HS-27A (cell line): ENCODE results near the gene SPINT2.
"Not testable (repeated sequence)": the region's sequence is repeated elsewhere in the genome, so short reads cannot be mapped to it uniquely, and the experiment has no call there.

Experiments
- DNase-seq: peaks from one replicate; pipeline ENCODE4 v3.0.0-alpha.2; 2012; ENCODE audit warnings: low read depth, missing footprints

The SPINT2 gene

DNA sequence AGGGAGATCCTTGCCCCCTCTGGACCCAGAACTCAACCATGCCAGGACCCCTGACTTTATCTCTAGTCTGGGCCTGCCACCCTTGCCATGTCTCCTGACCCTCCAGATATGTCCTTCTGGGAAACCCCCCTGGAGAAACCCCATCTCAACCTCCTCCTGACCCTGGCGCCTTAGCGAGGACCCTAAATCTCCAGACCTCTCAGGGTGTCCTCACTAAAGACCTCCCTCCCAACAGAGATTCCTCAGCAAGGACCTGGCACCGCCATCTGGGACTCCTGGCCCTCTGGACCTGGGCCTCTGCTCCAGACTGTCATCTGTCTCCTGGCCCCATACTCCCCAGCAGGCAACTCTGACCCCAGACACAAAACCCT lies 56.6 kb downstream of the SPINT2 start:
- no peak for DNase-seq

DNA sequence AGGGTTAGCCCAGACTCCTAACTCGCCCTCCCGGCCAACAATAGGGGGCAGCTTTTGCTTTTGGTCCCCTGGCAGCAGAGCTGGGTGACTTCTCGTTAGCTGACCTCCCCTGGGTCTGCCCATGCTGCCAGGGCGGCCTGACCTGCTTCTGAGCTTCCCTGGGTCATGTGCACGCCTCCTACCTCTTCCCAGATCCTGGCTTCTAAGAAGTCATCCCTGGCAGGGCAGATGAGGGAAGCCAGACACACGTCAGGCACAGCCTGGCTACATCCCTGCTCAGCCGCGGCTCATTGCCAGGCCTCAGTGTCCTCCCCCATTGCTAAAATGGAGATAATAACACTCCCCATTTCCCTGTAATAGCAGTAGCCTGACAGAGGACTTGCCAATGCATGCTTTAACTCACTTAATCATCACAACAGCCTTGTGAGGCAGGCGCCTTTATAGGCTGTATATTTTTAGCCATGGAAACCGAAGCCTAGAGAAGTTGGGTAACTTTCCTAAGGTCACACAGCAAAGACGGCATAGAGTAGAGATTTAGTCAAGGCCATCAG lies 57.3 kb downstream of the SPINT2 start:
- no peak for DNase-seq

DNA sequence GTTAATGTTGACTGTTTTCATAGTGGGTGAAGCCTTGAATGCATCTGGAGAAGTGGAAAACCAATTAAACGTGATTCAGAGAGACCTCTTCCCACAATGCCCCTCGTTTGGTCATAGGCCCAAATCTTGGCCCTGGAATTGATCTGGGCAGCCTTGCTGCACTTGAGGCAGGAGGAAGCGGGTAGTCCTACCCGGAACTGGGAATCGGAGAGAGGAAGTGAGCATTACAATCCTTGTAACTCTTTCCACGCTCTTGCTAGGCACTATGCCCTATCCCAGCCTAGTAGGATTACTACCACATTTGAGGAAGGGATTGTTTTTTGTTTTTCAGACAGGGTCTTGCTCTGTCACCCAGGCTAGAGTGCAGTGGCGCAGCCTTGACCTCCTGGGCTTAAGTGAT lies 58.9 kb downstream of the SPINT2 start:
- no peak for DNase-seq

DNA sequence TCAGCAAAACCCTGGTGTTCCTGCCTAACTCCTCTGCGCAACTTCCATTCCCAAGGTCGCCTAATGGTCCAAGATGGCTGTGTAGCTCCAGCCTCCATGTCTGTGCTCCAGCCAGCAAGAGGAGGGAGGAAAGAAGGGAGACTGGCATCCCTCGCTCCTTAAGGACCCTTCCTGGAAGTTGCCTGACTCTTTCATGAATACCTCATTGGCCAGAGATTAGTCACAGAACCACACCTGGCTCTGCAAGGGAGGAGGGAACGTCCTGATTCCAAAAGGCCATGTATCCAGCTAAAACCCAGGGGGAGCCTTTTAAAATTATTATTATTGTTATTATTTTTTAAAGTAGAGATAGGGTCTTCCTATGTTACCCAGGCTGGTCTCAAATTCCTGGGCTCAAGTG lies 60.1 kb downstream of the SPINT2 start:
- no peak for DNase-seq

DNA sequence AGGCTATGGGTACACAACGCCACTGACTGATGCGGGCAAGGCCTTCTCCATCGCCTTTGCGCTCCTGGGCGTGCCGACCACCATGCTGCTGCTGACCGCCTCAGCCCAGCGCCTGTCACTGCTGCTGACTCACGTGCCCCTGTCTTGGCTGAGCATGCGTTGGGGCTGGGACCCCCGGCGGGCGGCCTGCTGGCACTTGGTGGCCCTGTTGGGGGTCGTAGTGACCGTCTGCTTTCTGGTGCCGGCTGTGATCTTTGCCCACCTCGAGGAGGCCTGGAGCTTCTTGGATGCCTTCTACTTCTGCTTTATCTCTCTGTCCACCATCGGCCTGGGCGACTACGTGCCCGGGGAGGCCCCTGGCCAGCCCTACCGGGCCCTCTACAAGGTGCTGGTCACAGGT lies 62.2 kb downstream of the SPINT2 start:
- DNase-seq = no peak

DNA sequence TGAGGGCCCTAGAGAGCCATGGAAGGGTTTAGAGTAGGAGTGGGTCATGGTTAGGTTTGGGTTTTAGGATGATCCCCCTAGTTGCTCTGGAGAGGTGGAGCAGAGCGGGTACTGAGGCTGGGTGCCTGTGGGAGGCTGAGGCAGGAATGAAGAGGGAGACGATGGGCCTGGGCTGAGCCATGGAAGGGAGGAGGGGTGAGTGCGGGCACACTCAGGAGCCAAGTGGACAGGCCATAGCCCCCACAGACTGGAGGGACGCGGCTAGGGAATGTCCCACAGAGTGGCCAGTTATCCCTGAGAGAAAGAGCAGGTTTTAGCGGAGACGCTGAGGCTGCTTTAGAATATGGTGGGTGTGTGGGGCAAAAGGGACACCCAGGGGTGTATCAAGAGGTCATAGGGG lies 65.3 kb downstream of the SPINT2 start:
- DNase-seq = no peak

DNA sequence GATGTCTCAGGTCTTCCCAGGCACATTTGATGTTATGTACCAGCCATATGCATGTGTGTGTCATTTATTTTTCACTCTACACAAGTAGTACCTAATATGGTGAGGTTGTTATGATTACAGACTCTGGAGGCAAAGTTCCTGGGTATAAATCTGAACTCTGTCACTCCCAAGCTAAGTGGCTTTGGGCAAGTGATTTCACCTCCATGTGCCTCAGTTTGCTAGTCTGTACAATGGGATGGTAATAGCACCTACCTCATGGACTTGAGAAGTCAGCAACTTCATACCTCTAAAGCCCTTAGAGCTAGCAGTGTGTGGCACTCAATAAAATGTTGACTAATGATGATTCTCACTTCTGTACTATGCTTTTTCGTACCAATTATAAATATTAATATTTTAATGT lies 67.4 kb downstream of the SPINT2 start:
- no peak for DNase-seq

DNA sequence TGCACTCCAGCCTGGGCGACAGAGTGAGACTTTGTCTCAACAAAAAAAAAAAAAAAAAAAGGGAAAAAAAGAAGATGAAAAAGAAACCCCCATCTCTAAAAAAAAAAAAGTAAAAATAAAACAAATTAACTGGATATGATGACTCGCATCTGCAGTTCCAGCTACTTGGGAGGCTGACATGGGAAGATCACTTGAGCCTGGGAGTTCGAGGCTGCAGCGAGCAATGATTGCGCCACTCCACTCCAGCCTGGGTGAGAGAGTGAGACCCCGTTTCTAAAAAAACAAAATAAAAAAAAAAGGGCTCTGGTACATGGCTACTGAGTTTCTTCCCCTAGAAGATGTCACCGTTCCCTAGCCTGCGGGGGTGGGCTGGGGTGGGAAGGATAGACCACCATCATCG lies 68.9 kb downstream of the SPINT2 start:
- no peak for DNase-seq

DNA sequence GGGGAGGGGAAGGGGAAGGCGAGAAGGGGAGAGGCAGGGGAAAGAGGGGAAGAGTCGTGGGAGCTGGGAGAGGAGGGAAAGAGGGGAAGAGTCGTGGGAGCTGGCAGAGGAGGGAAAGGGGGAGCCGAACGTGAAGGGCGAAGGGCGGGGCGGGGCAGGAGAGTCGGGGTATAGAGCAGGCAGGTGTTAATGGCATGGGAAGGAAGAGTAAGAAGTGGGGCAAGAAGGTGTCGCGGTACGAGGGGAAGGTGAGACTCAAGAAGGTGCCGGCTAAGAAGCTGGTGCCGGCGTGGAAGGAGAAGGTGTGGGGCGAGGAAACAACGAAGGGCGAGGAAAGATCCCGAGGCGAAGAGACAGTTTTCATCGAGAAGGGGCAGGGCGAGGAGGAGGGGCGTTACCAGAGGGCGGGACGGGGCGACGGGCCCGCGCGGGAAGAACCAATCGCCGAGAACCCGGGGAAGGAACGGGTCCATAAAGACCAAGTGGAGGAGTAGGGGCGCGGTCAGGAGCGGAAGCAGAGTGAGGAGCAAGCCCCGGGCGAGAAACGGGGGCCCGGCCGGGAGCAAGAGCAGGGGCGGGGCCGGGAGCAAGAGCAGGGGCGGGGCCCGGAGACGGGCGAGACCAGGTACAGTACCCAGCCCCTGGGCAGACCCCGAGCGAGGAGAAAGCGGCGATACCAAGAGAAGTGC lies 71.7 kb downstream of the SPINT2 start:
- peak; percentile 97 for DNase-seq

DNA sequence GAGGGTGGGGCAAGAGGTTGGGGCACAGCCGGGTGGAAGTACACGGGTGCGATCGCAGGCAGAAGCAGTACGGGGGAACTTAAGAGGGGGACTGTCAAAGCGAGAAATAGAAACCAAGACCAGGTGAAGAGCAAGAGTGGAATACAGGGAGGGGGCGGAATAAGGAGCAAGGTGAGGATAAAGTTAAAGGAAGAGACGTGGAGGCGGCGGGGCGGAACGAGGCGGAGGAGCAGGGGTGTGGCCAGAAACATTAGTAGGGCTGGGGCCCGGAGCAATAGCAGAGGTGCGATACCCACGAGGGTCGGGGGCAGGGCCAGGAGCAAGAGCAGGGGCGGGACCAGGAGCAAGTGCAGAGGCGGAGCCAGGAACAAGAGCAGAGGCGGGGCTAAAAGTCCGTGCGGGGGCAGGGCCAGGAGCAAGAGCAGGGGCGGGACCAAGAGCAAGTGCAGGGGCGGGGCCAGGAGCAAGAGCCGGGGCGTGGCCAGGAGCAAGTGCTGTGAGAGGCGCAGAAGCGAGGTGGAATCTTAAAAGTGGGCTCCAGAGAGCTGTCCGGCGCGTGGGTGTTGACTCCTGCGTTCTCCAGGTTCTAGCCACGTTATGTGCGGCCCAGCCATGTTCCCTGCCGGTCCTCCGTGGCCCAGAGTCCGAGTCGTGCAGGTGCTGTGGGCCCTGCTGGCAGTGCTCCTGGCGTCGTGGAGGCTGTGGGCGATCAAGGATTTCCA lies 72.4 kb downstream of the SPINT2 start:
- peak; percentile 93 for DNase-seq

DNA sequence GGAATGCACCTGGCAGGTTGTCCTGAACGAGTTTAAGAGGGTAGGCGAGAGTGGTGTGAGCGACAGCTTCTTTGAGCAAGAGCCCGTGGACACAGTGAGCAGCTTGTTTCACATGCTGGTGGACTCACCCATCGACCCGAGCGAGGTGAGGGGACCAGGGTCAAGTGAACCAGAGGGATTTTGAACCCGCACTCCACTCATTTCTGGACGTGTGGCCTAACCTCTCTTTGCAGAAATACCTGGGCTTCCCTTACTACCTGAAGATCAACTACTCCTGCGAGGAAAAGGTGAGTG lies 72.9 kb downstream of the SPINT2 start:
- no peak for DNase-seq

DNA sequence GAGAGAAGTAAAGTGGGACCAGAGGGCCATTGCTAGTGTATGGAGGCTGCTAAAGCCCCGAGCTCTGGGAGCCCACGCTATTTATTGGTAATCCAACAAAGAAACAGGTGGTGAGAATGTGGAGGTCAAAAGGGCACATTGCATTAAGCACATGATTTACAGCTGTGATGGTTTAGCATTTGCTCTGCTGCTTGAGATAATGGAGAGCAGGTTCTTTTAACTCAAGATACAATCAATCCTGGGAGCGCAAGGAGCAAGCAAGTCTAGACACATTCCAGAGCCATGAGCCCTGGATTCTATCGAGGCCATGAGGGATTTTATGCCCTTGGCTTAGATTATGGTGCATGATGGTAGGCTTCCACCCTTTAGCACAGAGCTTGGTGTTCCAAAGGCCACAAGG lies 74.6 kb downstream of the SPINT2 start:
- DNase-seq = not testable (repeated sequence)

DNA sequence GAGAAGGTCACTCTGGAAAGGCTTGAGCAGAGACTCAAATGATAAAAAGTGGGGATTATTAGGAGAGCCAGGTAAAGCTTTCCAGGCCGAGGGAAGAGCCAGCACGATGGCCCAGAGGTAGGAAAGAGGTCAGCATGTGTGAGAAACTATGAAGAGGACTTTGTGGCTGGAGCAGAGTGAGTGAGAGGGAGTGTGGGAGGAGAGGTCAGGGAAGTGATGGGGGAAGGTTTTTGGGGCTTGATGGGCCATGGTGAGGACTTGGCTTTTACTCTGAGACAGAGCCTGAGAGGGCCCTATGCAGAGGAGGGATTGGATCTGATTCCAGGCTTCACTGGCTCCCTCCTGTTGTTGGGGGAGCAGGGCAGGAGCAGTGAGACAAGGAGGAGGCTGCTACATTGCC lies 76.6 kb downstream of the SPINT2 start:
- DNase-seq = no peak
